GM12878 (cell line): ENCODE results near the gene FAM83D. TPM values are rescaled to one million over a fixed set of nuclear protein-coding genes. Genes with fewer than 3 reads are reported as not detected.

Source experiments
- ATAC-seq: fragments of 200-7000 bp; cut with Tn5 transposase; 3 replicates; pipeline ENCODE4 v1.9.1; 2020; ENCODE audit warnings: mild to moderate bottlenecking, moderate library complexity
- BruUV-seq: library from RNA; stranded (reverse); fragments of 400-500 nt; replicated peaks from 2 replicates; lab custom pipeline; 2021; lab: Mats Ljungman, UMichigan
- CTCF ChIA-PET: fragments of 300-600 bp; sonication (Branson Sonifier 250); formaldehyde crosslinking; extraction: SDS; loops from one replicate; lab custom pipeline; 2021; ENCODE audit warnings: inconsistent platforms; lab: Yijun Ruan, JAX
- POLR2A ChIA-PET: fragments of 350-600 bp; formaldehyde crosslinking; extraction: SDS; loops from one replicate; lab custom pipeline; 2021; ENCODE audit warnings: inconsistent platforms; lab: Charles Lee
- RAD21 ChIA-PET: fragments of 300-600 bp; sonication (Branson Sonifier 250); formaldehyde crosslinking; loops from one replicate; lab custom pipeline; 2023; ENCODE audit warnings: antibody characterized with exemption; ENCODE audit not compliant: unreplicated experiment; lab: Charles Lee
- SMC1A ChIA-PET: fragments of 300-600 bp; sonication (Branson Sonifier 250); formaldehyde crosslinking; loops from one replicate; lab custom pipeline; 2023; ENCODE audit not compliant: unreplicated experiment, uncharacterized antibody; lab: Charles Lee
- DNase-seq: peaks from one replicate; pipeline ENCODE4 v3.0.0-alpha.2; 2011; ENCODE audit warnings: low read depth, low spot score
- FAIRE-seq: peaks from 3 replicates; lab custom pipeline; 2011; peaks lifted over from hg19 to GRCh38; lab: Jason Lieb, UNC
- H2AFZ ChIP-seq: 2 replicates; pipeline ENCODE4 v1.6.0; 2011; ENCODE audit warnings: low read depth, low read length, control low read depth; ENCODE audit not compliant: control insufficient read depth
- H3K27ac ChIP-seq: 2 replicates; pipeline ENCODE4 v1.5.1; 2011; ENCODE audit warnings: control low read depth; ENCODE audit not compliant: control insufficient read depth, insufficient read depth
- H3K27me3 ChIP-seq, 2 experiments: replicated peaks in 1 of 2; 2 replicates each; pipeline versions ENCODE4 v1.6.0 to v1.6.1; 2011; ENCODE audit warnings: low read length in 1 of 2; ENCODE audit not compliant: control insufficient read depth in 2 of 2, insufficient read depth in 2 of 2
- H3K36me3 ChIP-seq, 2 experiments: 2 replicates each; pipeline ENCODE4 v1.5.1; 2011; ENCODE audit warnings: low read length in 1 of 2; ENCODE audit not compliant: control insufficient read depth in 2 of 2, insufficient read depth in 2 of 2
- H3K4me1 ChIP-seq: 2 replicates; pipeline ENCODE4 v1.6.1; 2011; ENCODE audit warnings: mild to moderate bottlenecking, low read length, moderate library complexity, mixed read lengths; ENCODE audit not compliant: control insufficient read depth, insufficient read depth
- H3K4me2 ChIP-seq: 2 replicates; pipeline ENCODE4 v1.6.0; 2011; ENCODE audit warnings: control low read depth; ENCODE audit not compliant: control insufficient read depth, insufficient read depth
- H3K4me3 ChIP-seq: fragments of 200-600 bp; sonication (generic); 2 replicates; pipeline ENCODE4 v1.5.1; 2016
- H3K79me2 ChIP-seq: 2 replicates; pipeline ENCODE4 v1.6.0; 2011; ENCODE audit warnings: low read length; ENCODE audit not compliant: control insufficient read depth, insufficient read depth
- H3K9ac ChIP-seq: 2 replicates; pipeline ENCODE4 v1.8.0; 2011; ENCODE audit warnings: low read length, control low read depth, mixed read lengths; ENCODE audit not compliant: control insufficient read depth, insufficient read depth
- H3K9me3 ChIP-seq: replicated peaks from 3 replicates; pipeline ENCODE4 v1.5.1; 2011; ENCODE audit warnings: mild to moderate bottlenecking, low read length; ENCODE audit not compliant: control insufficient read depth, insufficient read depth
- H4K20me1 ChIP-seq: 2 replicates; pipeline ENCODE4 v1.6.0; 2011; ENCODE audit not compliant: control insufficient read depth, insufficient read depth
- CHD1 ChIP-seq: IDR thresholded peaks from 2 replicates; pipeline ENCODE4 v1.6.1; 2012; ENCODE audit warnings: low read depth, low read length, improper control_type of control experiment
- JUND ChIP-seq: IDR thresholded peaks from 2 replicates; pipeline ENCODE4 v1.6.1; 2012; ENCODE audit warnings: low read depth, mild to moderate bottlenecking, low read length, improper control_type of control experiment, moderate library complexity
- MEF2B ChIP-seq: fragments of 450-650 bp; IDR thresholded peaks from 2 replicates; pipeline ENCODE4 v1.6.1; 2018; ENCODE audit warnings: mild to moderate bottlenecking, moderate library complexity; ENCODE audit not compliant: partially characterized antibody, poor library complexity, severe bottlenecking
- RFX5 ChIP-seq: IDR thresholded peaks from 2 replicates; pipeline ENCODE4 v1.6.1; 2011; ENCODE audit warnings: low read depth, low read length, improper control_type of control experiment
- SIN3A ChIP-seq: IDR thresholded peaks from 2 replicates; pipeline ENCODE4 v1.6.1; 2012; ENCODE audit warnings: low read depth, low read length, improper control_type of control experiment
- SMAD1 ChIP-seq: fragments of 450-650 bp; IDR thresholded peaks from 2 replicates; pipeline ENCODE4 v1.6.1; 2018; ENCODE audit warnings: mild to moderate bottlenecking, low read depth; ENCODE audit not compliant: partially characterized antibody
- SMC3 ChIP-seq: IDR thresholded peaks from 2 replicates; pipeline ENCODE4 v1.6.1; 2011; ENCODE audit warnings: low read length, improper control_type of control experiment, borderline replicate concordance
- SREBF1 ChIP-seq: IDR thresholded peaks from 2 replicates; pipeline ENCODE4 v1.6.1; 2012; ENCODE audit warnings: mild to moderate bottlenecking, low read length
- SREBF2 ChIP-seq: IDR thresholded peaks from 2 replicates; pipeline ENCODE4 v1.6.1; 2012; ENCODE audit warnings: mild to moderate bottlenecking, low read length
- in situ Hi-C: fragments of 300-500 bp; cut with MboI; formaldehyde crosslinking; loops from 9 replicates; pipeline ENCODE4 v1.14.3; 2018; ENCODE audit warnings: mixed read lengths
- intact Hi-C: fragments of 100-400 bp; cut with micrococcal nuclease; formaldehyde crosslinking; loops from one replicate; pipeline ENCODE4 v1.14.2; 2022; ENCODE audit not compliant: unreplicated experiment
- polyA plus RNA-seq, 11 experiments: library from polyadenylated mRNA; depleted of rRNA in 4 of 11; unstranded in 6 of 11; stranded (reverse) in 5 of 11; fragments of >200 nt; fragmentation: Nextera tagmentation in 4 of 11; fragmentation: Illumina TruSeq in 1 of 11; extraction: Ambion mirVana in 4 of 11; extraction: Trizol in 1 of 11; gene quantifications; 1 replicate in 1 of 11; 2 replicates in 10 of 11; pipeline versions ENCODE4 v1.2.1 to v1.2.3, GENCODE V29; 2011 to 2016; ENCODE audit warnings: inconsistent platforms in 2 of 11, missing spikeins in 2 of 11, low read depth in 1 of 11
- total RNA-seq, 4 experiments: library from RNA; depleted of rRNA in 3 of 4; stranded (reverse); fragments of >200 nt in 3 of 4; fragmentation: Illumina TruSeq in 1 of 4; extraction: Trizol in 1 of 4; gene quantifications; 2 replicates each; pipeline versions ENCODE4 v1.2.1 to v1.2.3, GENCODE V29; 2013 to 2021
- TF ChIP-seq, protein P1 (sequence below): fragments of 150-350 bp; IDR thresholded peaks from 2 replicates; pipeline ENCODE4 v1.6.1; 2014; ENCODE audit warnings: mild to moderate bottlenecking, low read depth, low read length
- TF ChIP-seq, protein P2 (sequence below): IDR thresholded peaks from 2 replicates; pipeline ENCODE4 v1.6.1; 2012; ENCODE audit warnings: mild to moderate bottlenecking, low read depth, low read length

The FAM83D gene
- total and polyA plus RNA-seq, 10 of the 15 experiments (the other 5 are each of a cell fraction or from before 2014, with no cell fraction given): 4.5 to 34.8 (median 19.2) TPM

DNA sequence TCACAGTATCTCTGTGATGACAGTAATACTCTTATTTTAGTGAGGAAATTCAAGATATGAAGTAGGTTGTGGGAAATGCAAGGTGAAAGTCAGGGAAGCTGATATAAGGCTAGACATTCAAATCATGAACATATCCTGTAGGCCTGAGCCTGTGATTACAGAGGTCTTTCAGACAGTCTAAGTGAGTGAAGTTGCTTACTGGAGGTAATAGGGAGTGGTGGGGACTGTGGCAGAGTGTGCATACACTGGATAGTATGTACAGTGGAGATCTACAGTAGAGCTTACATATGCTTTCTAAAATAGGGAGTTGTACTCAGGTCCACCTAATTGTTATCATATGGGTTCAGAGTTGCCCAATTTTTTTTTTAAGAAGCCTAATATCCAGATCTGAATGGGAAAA lies 39.0 kb downstream of the FAM83D start:
- ChIA-PET SMC1A (interaction anchor here (1.0 to 16.7 kb wide), 6 partner anchors 10 to 84 kb away, joined by 3 to 237 read pairs (median 4); no protein-coding TSS in a partner anchor), CTCF (interaction anchor here (0.9 to 8.3 kb wide), 6 partner anchors 15 to 85 kb away, joined by 4 to 94 read pairs (median 22); no protein-coding TSS in a partner anchor), POLR2A (interaction anchor here (1.7 to 7.4 kb wide), 2 partner anchors 31 to 35 kb away, joined by 4 to 48 read pairs; no protein-coding TSS in a partner anchor), RAD21 (interaction anchor here (1.2 to 6.6 kb wide), 4 partner anchors 21 to 320 kb away, joined by 3 to 109 read pairs (median 70); partner anchors contain the start of gene FAM83D)
- Histone ChIP-seq H3K4me1 (no peaks in the 10 kb centered on the region), H3K79me2 (peaks cover 39% of the 10 kb centered on the region), H4K20me1 (no peaks in the 10 kb centered on the region), H3K4me3 (no peak overlapping the region), H3K4me2 (no peak overlapping the region), H3K27me3 (no peaks in the 10 kb centered on the region), H3K36me3 (peaks cover 0 to 10% of the 10 kb centered on the region in 2 experiments; a peak in 2 of 4 replicates), H2AFZ (no peak overlapping the region), H3K9ac (no peak overlapping the region), H3K27ac (no peak overlapping the region), H3K9me3 (no peaks in the 10 kb centered on the region)
- ATAC-seq: no peak
- no TSS peak for BruUV-seq
- no peak for FAIRE-seq
- no peak for DNase-seq
- intact Hi-C loops: no loop called here
- TF ChIP-seq RFX5 (no peak), MEF2B (no peak), SMC3 (no peak), SREBF1 (no peak), CHD1 (no peak), JUND (no peak), SIN3A (no peak), SREBF2 (no peak), SMAD1 (no peak)
- TF ChIP-seq, protein P1, sequence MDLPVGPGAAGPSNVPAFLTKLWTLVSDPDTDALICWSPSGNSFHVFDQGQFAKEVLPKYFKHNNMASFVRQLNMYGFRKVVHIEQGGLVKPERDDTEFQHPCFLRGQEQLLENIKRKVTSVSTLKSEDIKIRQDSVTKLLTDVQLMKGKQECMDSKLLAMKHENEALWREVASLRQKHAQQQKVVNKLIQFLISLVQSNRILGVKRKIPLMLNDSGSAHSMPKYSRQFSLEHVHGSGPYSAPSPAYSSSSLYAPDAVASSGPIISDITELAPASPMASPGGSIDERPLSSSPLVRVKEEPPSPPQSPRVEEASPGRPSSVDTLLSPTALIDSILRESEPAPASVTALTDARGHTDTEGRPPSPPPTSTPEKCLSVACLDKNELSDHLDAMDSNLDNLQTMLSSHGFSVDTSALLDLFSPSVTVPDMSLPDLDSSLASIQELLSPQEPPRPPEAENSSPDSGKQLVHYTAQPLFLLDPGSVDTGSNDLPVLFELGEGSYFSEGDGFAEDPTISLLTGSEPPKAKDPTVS: no peak
- TF ChIP-seq, protein P2, sequence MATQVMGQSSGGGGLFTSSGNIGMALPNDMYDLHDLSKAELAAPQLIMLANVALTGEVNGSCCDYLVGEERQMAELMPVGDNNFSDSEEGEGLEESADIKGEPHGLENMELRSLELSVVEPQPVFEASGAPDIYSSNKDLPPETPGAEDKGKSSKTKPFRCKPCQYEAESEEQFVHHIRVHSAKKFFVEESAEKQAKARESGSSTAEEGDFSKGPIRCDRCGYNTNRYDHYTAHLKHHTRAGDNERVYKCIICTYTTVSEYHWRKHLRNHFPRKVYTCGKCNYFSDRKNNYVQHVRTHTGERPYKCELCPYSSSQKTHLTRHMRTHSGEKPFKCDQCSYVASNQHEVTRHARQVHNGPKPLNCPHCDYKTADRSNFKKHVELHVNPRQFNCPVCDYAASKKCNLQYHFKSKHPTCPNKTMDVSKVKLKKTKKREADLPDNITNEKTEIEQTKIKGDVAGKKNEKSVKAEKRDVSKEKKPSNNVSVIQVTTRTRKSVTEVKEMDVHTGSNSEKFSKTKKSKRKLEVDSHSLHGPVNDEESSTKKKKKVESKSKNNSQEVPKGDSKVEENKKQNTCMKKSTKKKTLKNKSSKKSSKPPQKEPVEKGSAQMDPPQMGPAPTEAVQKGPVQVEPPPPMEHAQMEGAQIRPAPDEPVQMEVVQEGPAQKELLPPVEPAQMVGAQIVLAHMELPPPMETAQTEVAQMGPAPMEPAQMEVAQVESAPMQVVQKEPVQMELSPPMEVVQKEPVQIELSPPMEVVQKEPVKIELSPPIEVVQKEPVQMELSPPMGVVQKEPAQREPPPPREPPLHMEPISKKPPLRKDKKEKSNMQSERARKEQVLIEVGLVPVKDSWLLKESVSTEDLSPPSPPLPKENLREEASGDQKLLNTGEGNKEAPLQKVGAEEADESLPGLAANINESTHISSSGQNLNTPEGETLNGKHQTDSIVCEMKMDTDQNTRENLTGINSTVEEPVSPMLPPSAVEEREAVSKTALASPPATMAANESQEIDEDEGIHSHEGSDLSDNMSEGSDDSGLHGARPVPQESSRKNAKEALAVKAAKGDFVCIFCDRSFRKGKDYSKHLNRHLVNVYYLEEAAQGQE: no peak
- in situ Hi-C loops: no loop called here
